ENCODE data around the gene NTNG1.

GRCh38 chr1:107407011-107407410, 266.2 kb downstream of the NTNG1 start:
- TF ChIP-seq FOXK1 (CRISPR knock-in tag; IDR thresholded peaks at IDR 0.05) = no peak
- TF ChIP-seq CTCF (IDR thresholded peaks at IDR 0.05) = no peak
- TF ChIP-seq TCF7 (CRISPR knock-in tag; IDR thresholded peaks at IDR 0.05; ENCODE audit: low read depth) = no peak

Data from WTC11 (cell line).